ENCODE results near the gene THOP1. TPM values are rescaled to one million over a fixed set of nuclear protein-coding genes. Genes with fewer than 3 reads are reported as not detected.

THOP1 gene
- total RNA-seq, 4 donors from 2014 or later: 35.8 to 91.8 (median 42.9) TPM

- Histone ChIP-seq H3K4me1 (peaks cover 0 to 67% (median 46%) of the 10 kb centered on the region in 4 donors), H3K9me3 (no peaks in the 10 kb centered on the region), H3K27me3 (no peaks in the 10 kb centered on the region), H3K27ac (peak overlapping the region in 3 of 4 donors; percentile 93 to 96 (median 95)), H3K36me3 (peaks cover 0 to 2% (median 0%) of the 10 kb centered on the region in 3 donors), H3K4me3 (peak overlapping the region in 3 of 4 donors; percentile 90 to 99 (median 97))
- WGBS, 2 donors: 74 to 77% methylated on average over 7 of the region's 7 CpGs
- TF ChIP-seq EP300 (IDR thresholded peaks at IDR 0.05): no peak
- TF ChIP-seq CTCF (IDR thresholded peaks at IDR 0.05): no peak
- TF ChIP-seq POLR2A (IDR thresholded peaks at IDR 0.05): no peak
- DNase-seq (ENCODE audit: low spot score in 2 of 2): no peak
Observed at GRCh38 chr19:2783781-2784145, 1.5 kb upstream of the THOP1 start.

GRCh38 chr19:2787115-2787514 lies 1.8 kb downstream of the THOP1 start:
- no peak for TF ChIP-seq EP300 (IDR thresholded peaks at IDR 0.05)
- no peak for TF ChIP-seq CTCF (IDR thresholded peaks at IDR 0.05)
- TF ChIP-seq POLR2A (IDR thresholded peaks at IDR 0.05): no peak
- peaks cover 0 to 24% (median 0%) of the 10 kb centered on the region in 3 donors for H3K36me3 ChIP-seq
- no peak overlapping the region for H3K4me3 ChIP-seq
- 88 to 89% methylated on average over 8 of the region's 8 CpGs for WGBS, 2 donors
- no peaks in the 10 kb centered on the region for H3K27me3 ChIP-seq
- H3K9me3 ChIP-seq: no peaks in the 10 kb centered on the region
- peaks cover 0 to 36% (median 13%) of the 10 kb centered on the region in 4 donors for H3K4me1 ChIP-seq
- H3K27ac ChIP-seq: no peak overlapping the region
- DNase-seq (ENCODE audit: low spot score in 2 of 2): no peak

GRCh38 chr19:2788237-2788636 lies 2.9 kb downstream of the THOP1 start:
- H3K9me3 ChIP-seq: no peaks in the 10 kb centered on the region
- DNase-seq (ENCODE audit: low spot score in 2 of 2): no peak
- H3K36me3 ChIP-seq: peaks cover 0 to 35% (median 0%) of the 10 kb centered on the region in 3 donors
- no peaks in the 10 kb centered on the region for H3K27me3 ChIP-seq
- peaks cover 0 to 31% (median 10%) of the 10 kb centered on the region in 4 donors for H3K4me1 ChIP-seq
- H3K4me3 ChIP-seq: no peak overlapping the region
- no peak overlapping the region for H3K27ac ChIP-seq
- TF ChIP-seq EP300 (IDR thresholded peaks at IDR 0.05) (no peak), POLR2A (IDR thresholded peaks at IDR 0.05) (no peak), CTCF (IDR thresholded peaks at IDR 0.05) (no peak)
- 86 to 87% methylated on average over 5 of the region's 5 CpGs for WGBS, 2 donors

- no peak for TF ChIP-seq POLR2A (IDR thresholded peaks at IDR 0.05)
- no peak for TF ChIP-seq EP300 (IDR thresholded peaks at IDR 0.05)
- TF ChIP-seq CTCF (IDR thresholded peaks at IDR 0.05): no peak
- Histone ChIP-seq H3K9me3 (no peaks in the 10 kb centered on the region), H3K4me3 (no peak overlapping the region), H3K4me1 (peaks cover 0 to 13% (median 0%) of the 10 kb centered on the region in 4 donors), H3K36me3 (peaks cover 0 to 55% (median 0%) of the 10 kb centered on the region in 3 donors), H3K27ac (no peak overlapping the region), H3K27me3 (no peaks in the 10 kb centered on the region)
- DNase-seq (ENCODE audit: low spot score in 2 of 2): no peak
- WGBS, 2 donors: 87 to 93% methylated on average over 14 of the region's 14 CpGs
Observed at GRCh38 chr19:2790194-2790556, 4.9 kb downstream of the THOP1 start.

- DNase-seq (ENCODE audit: low spot score in 2 of 2): no peak
- Histone ChIP-seq H3K4me3 (no peak overlapping the region), H3K27ac (no peak overlapping the region), H3K27me3 (no peaks in the 10 kb centered on the region), H3K36me3 (peaks cover 0 to 60% (median 0%) of the 10 kb centered on the region in 3 donors), H3K4me1 (peaks cover 0 to 12% (median 0%) of the 10 kb centered on the region in 4 donors), H3K9me3 (no peaks in the 10 kb centered on the region)
- TF ChIP-seq CTCF (IDR thresholded peaks at IDR 0.05) (no peak), EP300 (IDR thresholded peaks at IDR 0.05) (no peak), POLR2A (IDR thresholded peaks at IDR 0.05) (no peak)
- WGBS, 2 donors: 75 to 86% methylated on average over 30 to 32 of the region's 32 CpGs
Observed at GRCh38 chr19:2790557-2791271, 5.4 kb downstream of the THOP1 start.
